ENCODE data around the gene FHIP1A. TPM values are rescaled to one million over a fixed set of nuclear protein-coding genes. Genes with fewer than 3 reads are reported as not detected.

FHIP1A gene
- total and polyA plus RNA-seq, 2 donors (not counting 3 experiments of a cell fraction or from before 2014, with no cell fraction given): 0.19 to 0.58 TPM

- FAIRE-seq: peak; percentile 81
- peak; percentile 87 for DNase-seq (ENCODE audit: low read depth, low spot score)
- POLR2A ChIA-PET: no interaction called here
- intact Hi-C loops (cut with micrococcal nuclease) (loop anchor here (1.0 to 5.0 kb wide), 7 partner anchors 37 to 245 kb away; partner anchors contain the start of genes PRSS48 and SH3D19), dilution Hi-C loops (cut with MboI; ENCODE audit: extremely low pct_ligation_motif_present, low sequenced_read_pairs) (no loop called here)
- H3K9me1 ChIP-seq (replicated peaks; ENCODE audit: control insufficient read depth, extremely low read depth, insufficient read depth, low read length): no peaks in the 10 kb centered on the region
- no peaks in the 10 kb centered on the region for H3K36me3 ChIP-seq (ENCODE audit: control insufficient read depth in 2 of 2, extremely low read depth in 1 of 2, insufficient read depth in 2 of 2, low read length in 2 of 2)
- H3K4me1 ChIP-seq (ENCODE audit: control insufficient read depth, extremely low read depth, insufficient read depth, low read length): no peaks in the 10 kb centered on the region
- TF ChIP-seq CTCF (IDR thresholded peaks at IDR 0.05; ENCODE audit: extremely low read depth in 1 of 2, insufficient read depth in 1 of 2, low read depth in 1 of 2, low read length in 2 of 2): peak; percentile 96 to 100
- no peak for TF ChIP-seq POLR2AphosphoS5 (IDR thresholded peaks at IDR 0.05; ENCODE audit: insufficient read depth, low read depth, low read length)
- TF ChIP-seq, protein P1, sequence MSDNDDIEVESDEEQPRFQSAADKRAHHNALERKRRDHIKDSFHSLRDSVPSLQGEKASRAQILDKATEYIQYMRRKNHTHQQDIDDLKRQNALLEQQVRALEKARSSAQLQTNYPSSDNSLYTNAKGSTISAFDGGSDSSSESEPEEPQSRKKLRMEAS (IDR thresholded peaks at IDR 0.05; ENCODE audit: insufficient read depth, insufficient read length): no peak
- TF ChIP-seq JUN (IDR thresholded peaks at IDR 0.05; ENCODE audit: borderline replicate concordance, insufficient read depth, insufficient read length, low read depth): no peak
- TF ChIP-seq EZH2 (IDR thresholded peaks at IDR 0.05; ENCODE audit: borderline replicate concordance, low read depth, low read length, severe bottlenecking): no peak
- no peak for TF ChIP-seq POLR2A (IDR thresholded peaks at IDR 0.05; ENCODE audit: low read depth, low read length)
- TF ChIP-seq MYC (IDR thresholded peaks at IDR 0.05; ENCODE audit: low read depth, low read length): no peak
- no peaks in the 10 kb centered on the region for H3K79me2 ChIP-seq (ENCODE audit: control insufficient read depth, insufficient read depth, low read length)
- no peak overlapping the region for H3K4me2 ChIP-seq (ENCODE audit: insufficient read depth, low read length)
- H4K20me1 ChIP-seq (replicated peaks; ENCODE audit: control insufficient read depth, extremely low read depth, insufficient read depth, low read length): no peaks in the 10 kb centered on the region
- CTCF ChIA-PET: interaction anchor here (0.6 to 2.6 kb wide), 16 partner anchors 9 to 246 kb away, joined by 3 to 40 read pairs (median 4); partner anchors contain the start of gene PRSS48
- H3K9ac ChIP-seq (replicated peaks; ENCODE audit: extremely low read depth, insufficient read depth, low read length): no peak overlapping the region
- BruUV-seq (replicated peaks): no TSS peak
- no peak overlapping the region for H3K4me3 ChIP-seq (replicated peaks in 1 of 3; ENCODE audit: insufficient read depth in 1 of 3, low read depth in 1 of 3, low read length in 3 of 3)
- H3K27ac ChIP-seq (ENCODE audit: insufficient read depth, low read depth, low read length): no peak overlapping the region
- H2AFZ ChIP-seq (ENCODE audit: low read depth, low read length): peak overlapping the region; percentile 56
- H3K27me3 ChIP-seq (ENCODE audit: control insufficient read depth in 2 of 2, insufficient read depth in 2 of 2, low read length in 2 of 2): no peaks in the 10 kb centered on the region
- H3K9me3 ChIP-seq (replicated peaks; ENCODE audit: control insufficient read depth, insufficient read depth, low read length): no peaks in the 10 kb centered on the region
Observed at GRCh38 chr4:151362404-151363164, 46.4 kb upstream of the FHIP1A start.
